ENCODE data around the gene SIX5. TPM values are rescaled to one million over a fixed set of nuclear protein-coding genes. Genes with fewer than 3 reads are reported as not detected.

Gene SIX5
- total RNA-seq, 1 donor from 2014 or later, result 21.9 TPM

- Mint-ChIP-seq H3K9me3 (ENCODE audit: unreplicated experiment) (no peaks in the 10 kb centered on the region), H3K36me3 (ENCODE audit: low read depth, unreplicated experiment) (no peaks in the 10 kb centered on the region), H3K27me3 (ENCODE audit: unreplicated experiment) (peaks cover 15% of the 10 kb centered on the region), H3K27ac (ENCODE audit: unreplicated experiment) (no peak overlapping the region), H3K4me3 (ENCODE audit: unreplicated experiment) (no peak overlapping the region), H3K4me1 (ENCODE audit: unreplicated experiment) (peaks cover 10% of the 10 kb centered on the region)
- TF ChIP-seq CTCF (IDR thresholded peaks at IDR 0.05; ENCODE audit: unreplicated experiment), result no peak
- no peak for DNase-seq (ENCODE audit: low spot score)
These were observed 3.3 kb downstream of the SIX5 start for GRCh38 chr19:45765702-45766295.

- H3K27ac Mint-ChIP-seq (ENCODE audit: unreplicated experiment), result peak overlapping the region; percentile 13
- no peak for DNase-seq (ENCODE audit: low spot score)
- H3K4me1 Mint-ChIP-seq (ENCODE audit: unreplicated experiment), result peaks cover 10% of the 10 kb centered on the region
- no peaks in the 10 kb centered on the region for H3K9me3 Mint-ChIP-seq (ENCODE audit: unreplicated experiment)
- H3K36me3 Mint-ChIP-seq (ENCODE audit: low read depth, unreplicated experiment), result no peaks in the 10 kb centered on the region
- peak overlapping the region; percentile 25 for H3K4me3 Mint-ChIP-seq (ENCODE audit: unreplicated experiment)
- peaks cover 15% of the 10 kb centered on the region for H3K27me3 Mint-ChIP-seq (ENCODE audit: unreplicated experiment)
- TF ChIP-seq CTCF (IDR thresholded peaks at IDR 0.05; ENCODE audit: unreplicated experiment), result no peak
These were observed 3.9 kb downstream of the SIX5 start for GRCh38 chr19:45764945-45765701.

- Mint-ChIP-seq H3K9me3 (ENCODE audit: unreplicated experiment) (no peaks in the 10 kb centered on the region), H3K36me3 (ENCODE audit: low read depth, unreplicated experiment) (no peaks in the 10 kb centered on the region), H3K27ac (ENCODE audit: unreplicated experiment) (peak overlapping the region; percentile 13), H3K4me1 (ENCODE audit: unreplicated experiment) (peaks cover 6% of the 10 kb centered on the region), H3K27me3 (ENCODE audit: unreplicated experiment) (peaks cover 11% of the 10 kb centered on the region), H3K4me3 (ENCODE audit: unreplicated experiment) (no peak overlapping the region)
- peak; percentile 20 for TF ChIP-seq CTCF (IDR thresholded peaks at IDR 0.05; ENCODE audit: unreplicated experiment)
- DNase-seq (ENCODE audit: low spot score), result no peak
These were observed 4.6 kb downstream of the SIX5 start for GRCh38 chr19:45764475-45764874.

GRCh38 chr19:45763691-45764294 lies 5.3 kb downstream of the SIX5 start:
- H3K27ac Mint-ChIP-seq (ENCODE audit: unreplicated experiment), result no peak overlapping the region
- peaks cover 6% of the 10 kb centered on the region for H3K4me1 Mint-ChIP-seq (ENCODE audit: unreplicated experiment)
- H3K36me3 Mint-ChIP-seq (ENCODE audit: low read depth, unreplicated experiment), result no peaks in the 10 kb centered on the region
- no peak for TF ChIP-seq CTCF (IDR thresholded peaks at IDR 0.05; ENCODE audit: unreplicated experiment)
- H3K4me3 Mint-ChIP-seq (ENCODE audit: unreplicated experiment), result no peak overlapping the region
- no peaks in the 10 kb centered on the region for H3K9me3 Mint-ChIP-seq (ENCODE audit: unreplicated experiment)
- peaks cover 8% of the 10 kb centered on the region for H3K27me3 Mint-ChIP-seq (ENCODE audit: unreplicated experiment)
- DNase-seq (ENCODE audit: low spot score), result no peak
